GM23338 (cell line): ENCODE data around the gene NTRK1.

Experiments used
- CREB1 ChIP-seq: fragments of 250-450 bp; sonication (Bioruptor Pico); IDR thresholded peaks from 2 replicates; pipeline ENCODE4 v1.5.0; 2020; ENCODE audit warnings: low read depth, mild to moderate bottlenecking, moderate library complexity
- CTCF ChIP-seq, 2 experiments: fragments of 200-600 bp in 1 of 2; sonication (generic) in 1 of 2; conservative IDR thresholded peaks; 2 replicates each; pipeline versions ENCODE4 v1.5.1 to v1.6.1; 2016 to 2017; ENCODE audit warnings: antibody characterized with exemption in 2 of 2, low read depth in 2 of 2, mild to moderate bottlenecking in 2 of 2, moderate library complexity in 1 of 2
- ETS1 ChIP-seq: IDR thresholded peaks from 2 replicates; pipeline ENCODE4 v1.6.1; 2016; ENCODE audit warnings: antibody characterized with exemption
- EZH2 ChIP-seq: fragments of 200-600 bp; sonication (generic); IDR thresholded peaks from one replicate; pipeline ENCODE4 v1.8.0; 2017; ENCODE audit warnings: antibody characterized with exemption, mild to moderate bottlenecking, low read depth; ENCODE audit not compliant: unreplicated experiment
- EZH2phosphoT487 ChIP-seq: fragments of 200-600 bp; sonication (generic); IDR thresholded peaks from one replicate; pipeline ENCODE4 v1.8.1; 2018; ENCODE audit warnings: antibody characterized with exemption; ENCODE audit not compliant: unreplicated experiment
- JUNB ChIP-seq: IDR thresholded peaks from one replicate; pipeline ENCODE4 v1.6.1; 2016; ENCODE audit warnings: antibody characterized with exemption; ENCODE audit not compliant: unreplicated experiment
- NANOG ChIP-seq: IDR thresholded peaks from 2 replicates; pipeline ENCODE4 v1.6.1; 2016; ENCODE audit warnings: antibody characterized with exemption, borderline replicate concordance
- POLR2AphosphoS5 ChIP-seq: IDR thresholded peaks from 2 replicates; pipeline ENCODE4 v1.6.1; 2016; ENCODE audit warnings: antibody characterized with exemption, low read depth
- REST ChIP-seq: IDR thresholded peaks from one replicate; pipeline ENCODE4 v1.6.1; 2018; ENCODE audit warnings: antibody characterized with exemption; ENCODE audit not compliant: unreplicated experiment
- STAT1 ChIP-seq: IDR thresholded peaks from one replicate; pipeline ENCODE4 v1.6.1; 2016; ENCODE audit warnings: antibody characterized with exemption; ENCODE audit not compliant: unreplicated experiment
- ZNF114 ChIP-seq: fragments of 250-450 bp; sonication (Bioruptor Pico); IDR thresholded peaks from 2 replicates; pipeline ENCODE4 v1.5.0; 2020; ENCODE audit warnings: mild to moderate bottlenecking, moderate library complexity
- ZNF462 ChIP-seq: fragments of 250-450 bp; sonication (Bioruptor Pico); IDR thresholded peaks from 2 replicates; pipeline ENCODE4 v1.5.0; 2020; ENCODE audit warnings: mild to moderate bottlenecking, moderate library complexity

- no peak for TF ChIP-seq CTCF (conservative IDR thresholded peaks at IDR 0.05; ENCODE audit: low read depth in 2 of 2)
- no peak for TF ChIP-seq CREB1
- no peak for TF ChIP-seq POLR2AphosphoS5
- TF ChIP-seq JUNB = no peak
- TF ChIP-seq EZH2phosphoT487 = no peak
- TF ChIP-seq STAT1 = no peak
- TF ChIP-seq ZNF114 (CRISPR knock-in tag) = no peak
- no peak for TF ChIP-seq EZH2
- no peak for TF ChIP-seq REST
- no peak for TF ChIP-seq ETS1
- TF ChIP-seq ZNF462 (CRISPR knock-in tag) = no peak
- no peak for TF ChIP-seq NANOG
These were observed 17.9 kb upstream of the NTRK1 start for GRCh38 chr1:156842618-156843300.
